Lung (tissue), 12 donors: ENCODE measurements around the gene GNL3. TPM values are rescaled to one million over a fixed set of nuclear protein-coding genes. Genes with fewer than 3 reads are reported as not detected.

Source experiments
- ATAC-seq: fragments of 200-7000 bp; cut with Tn5 transposase; one replicate; pipeline ENCODE4 v1.9.1; 2020; ENCODE audit warnings: moderate number of reproducible peaks; ENCODE audit not compliant: insufficient read depth, low FRiP score
- DNase-seq, 3 donors: peaks; one replicate each; pipeline ENCODE4 v3.0.0-alpha.2; 2013 to 2017
- H3K27ac ChIP-seq, 2 donors: one replicate each; pipeline ENCODE4 v1.5.1; 2013; ENCODE audit warnings: mild to moderate bottlenecking in 2 of 2, moderate library complexity in 2 of 2, control low read depth in 1 of 2, inconsistent platforms in 1 of 2, low read depth in 1 of 2, low read length in 1 of 2
- H3K27me3 ChIP-seq, 3 donors: one replicate each; pipeline ENCODE4 v1.5.1; 2013; ENCODE audit warnings: low read length in 2 of 3; ENCODE audit not compliant: control insufficient read depth in 3 of 3, insufficient read depth in 3 of 3
- H3K36me3 ChIP-seq, 4 donors: one replicate each; pipeline ENCODE4 v1.5.1; 2013; ENCODE audit warnings: low read length in 4 of 4, mild to moderate bottlenecking in 1 of 4, moderate library complexity in 1 of 4; ENCODE audit not compliant: control insufficient read depth in 4 of 4, insufficient read depth in 4 of 4
- H3K4me1 ChIP-seq, 5 donors: one replicate each; pipeline ENCODE4 v1.5.1; 2013; ENCODE audit warnings: low read length in 5 of 5, mild to moderate bottlenecking in 2 of 5, moderate library complexity in 1 of 5; ENCODE audit not compliant: control insufficient read depth in 5 of 5, insufficient read depth in 5 of 5
- H3K4me3 ChIP-seq: one replicate; pipeline ENCODE4 v1.5.1; 2013; ENCODE audit warnings: mild to moderate bottlenecking, control low read depth, moderate library complexity
- H3K9ac ChIP-seq, 2 donors: one replicate each; pipeline ENCODE4 v1.5.1; 2013; ENCODE audit warnings: low read length in 2 of 2, control low read depth in 1 of 2; ENCODE audit not compliant: insufficient read depth in 1 of 2
- H3K9me3 ChIP-seq, 4 donors: one replicate each; pipeline ENCODE4 v1.5.1; 2013; ENCODE audit warnings: low read length in 3 of 4, mild to moderate bottlenecking in 1 of 4, moderate library complexity in 1 of 4; ENCODE audit not compliant: control insufficient read depth in 4 of 4, insufficient read depth in 3 of 4
- WGBS, 2 donors: extraction: QIAGEN DNeasy Blood & Tissue Kit; methylation state at CpG; one replicate each; pipeline ENCODE4 v1.1.7; 2013; 5-methylcytosine and 5-hydroxymethylcytosine counted together
- polyA plus RNA-seq, 2 donors: library from polyadenylated mRNA; stranded (reverse); fragments of 200-250 nt; gene quantifications; one replicate each; pipeline ENCODE4 v1.2.1, GENCODE V29; 2013
- total RNA-seq, 2 donors: library from RNA; depleted of rRNA in 1 of 2; stranded (reverse); fragments of >200 nt in 1 of 2; gene quantifications; one replicate each; pipeline ENCODE4 v1.2.1, GENCODE V29; 2014 to 2021
- TF ChIP-seq, protein P1 (sequence below): IDR thresholded peaks from 2 replicates; pipeline ENCODE4 v1.5.1; 2012; ENCODE audit warnings: mild to moderate bottlenecking; ENCODE audit errors: control extremely low read depth, extremely low read depth
- donor health status: control.
- donor health status: control.
- donor health status: Bipolar disorder and iron deficiency.
- donor health status: healthy.
- donor health status: DM: yes; HTN: yes; CAD: no.

Gene GNL3
- total and polyA plus RNA-seq, 4 donors: 57.5 to 84.6 (median 72.4) TPM

DNA sequence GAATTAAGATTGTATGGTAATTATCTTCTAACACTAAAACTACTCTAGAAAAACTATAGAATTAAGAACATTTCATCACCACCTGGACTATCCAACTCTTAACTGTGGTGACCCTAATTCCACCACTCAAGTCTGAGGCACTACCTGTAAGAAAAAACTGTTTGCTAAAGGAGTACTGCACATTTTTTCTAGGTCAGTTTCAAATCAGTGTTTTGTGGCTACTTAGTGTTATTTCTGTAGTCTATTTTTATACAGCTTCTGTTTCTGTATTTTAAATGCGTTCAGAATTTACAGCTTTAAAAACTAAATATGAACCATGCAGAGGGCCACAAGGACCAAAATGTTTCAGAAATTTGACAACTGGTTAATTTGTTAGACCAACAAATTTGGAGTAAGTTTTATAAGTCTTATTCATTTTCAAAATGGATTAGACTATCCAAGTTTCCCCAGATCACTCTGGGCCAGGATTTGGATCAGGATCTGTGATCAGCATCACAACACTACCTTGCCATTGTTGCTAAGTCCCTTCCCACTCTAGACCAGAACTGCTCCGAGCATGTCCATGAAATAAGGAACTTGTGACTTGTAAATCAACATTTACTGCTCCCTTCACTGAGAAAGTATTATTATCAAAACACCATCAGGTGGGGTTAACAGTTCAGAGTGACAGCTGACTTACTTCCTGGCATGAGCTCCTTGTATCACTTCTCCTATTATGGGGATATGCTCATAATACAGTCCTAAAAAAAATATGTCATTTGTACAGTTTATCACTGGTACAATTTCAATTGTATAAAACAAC lies 11.2 kb downstream of the GNL3 start:
- Histone ChIP-seq H3K27me3 (no peaks in the 10 kb centered on the region), H3K36me3 (peaks cover 26 to 63% (median 53%) of the 10 kb centered on the region in 4 donors), H3K27ac (no peak overlapping the region), H3K4me3 (no peak overlapping the region), H3K9me3 (no peaks in the 10 kb centered on the region), H3K4me1 (no peaks in the 10 kb centered on the region), H3K9ac (no peak overlapping the region)
- TF ChIP-seq, protein P1, sequence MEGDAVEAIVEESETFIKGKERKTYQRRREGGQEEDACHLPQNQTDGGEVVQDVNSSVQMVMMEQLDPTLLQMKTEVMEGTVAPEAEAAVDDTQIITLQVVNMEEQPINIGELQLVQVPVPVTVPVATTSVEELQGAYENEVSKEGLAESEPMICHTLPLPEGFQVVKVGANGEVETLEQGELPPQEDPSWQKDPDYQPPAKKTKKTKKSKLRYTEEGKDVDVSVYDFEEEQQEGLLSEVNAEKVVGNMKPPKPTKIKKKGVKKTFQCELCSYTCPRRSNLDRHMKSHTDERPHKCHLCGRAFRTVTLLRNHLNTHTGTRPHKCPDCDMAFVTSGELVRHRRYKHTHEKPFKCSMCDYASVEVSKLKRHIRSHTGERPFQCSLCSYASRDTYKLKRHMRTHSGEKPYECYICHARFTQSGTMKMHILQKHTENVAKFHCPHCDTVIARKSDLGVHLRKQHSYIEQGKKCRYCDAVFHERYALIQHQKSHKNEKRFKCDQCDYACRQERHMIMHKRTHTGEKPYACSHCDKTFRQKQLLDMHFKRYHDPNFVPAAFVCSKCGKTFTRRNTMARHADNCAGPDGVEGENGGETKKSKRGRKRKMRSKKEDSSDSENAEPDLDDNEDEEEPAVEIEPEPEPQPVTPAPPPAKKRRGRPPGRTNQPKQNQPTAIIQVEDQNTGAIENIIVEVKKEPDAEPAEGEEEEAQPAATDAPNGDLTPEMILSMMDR: no peak
- DNase-seq: no peak
- ATAC-seq: no peak
- WGBS, 2 donors: 85% methylated on average over 2 of the region's 2 CpGs

DNA sequence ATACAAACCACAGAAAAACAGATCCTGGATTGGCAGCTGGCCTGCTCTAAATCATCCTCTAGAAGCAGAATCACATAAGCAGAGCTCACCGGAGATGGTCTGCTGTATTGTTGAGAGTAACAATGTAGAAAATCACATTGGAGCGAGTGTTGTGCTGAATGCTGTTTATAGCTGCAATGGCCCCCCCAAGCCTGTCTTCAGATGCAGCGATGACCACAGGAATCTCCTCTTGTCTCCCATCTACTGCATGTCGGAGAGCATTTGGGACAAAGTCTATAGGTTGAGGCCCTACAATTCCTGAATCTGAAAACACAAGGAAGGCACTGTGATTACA lies 11.8 kb downstream of the GNL3 start:
- Histone ChIP-seq H3K9me3 (no peaks in the 10 kb centered on the region), H3K36me3 (peaks cover 25 to 58% (median 48%) of the 10 kb centered on the region in 4 donors), H3K4me1 (no peaks in the 10 kb centered on the region), H3K4me3 (no peak overlapping the region), H3K9ac (no peak overlapping the region), H3K27ac (no peak overlapping the region), H3K27me3 (no peaks in the 10 kb centered on the region)
- TF ChIP-seq, protein P1: no peak
- WGBS, 2 donors: 94 to 95% methylated on average over 4 of the region's 4 CpGs
- no peak for ATAC-seq
- DNase-seq: no peak

GRCh38 chr3:52703341-52703740 lies 17.5 kb downstream of the GNL3 start:
- Histone ChIP-seq H3K27me3 (no peaks in the 10 kb centered on the region), H3K4me1 (peaks cover 0 to 23% (median 16%) of the 10 kb centered on the region in 5 donors), H3K9me3 (no peaks in the 10 kb centered on the region), H3K36me3 (peaks cover 3 to 11% (median 8%) of the 10 kb centered on the region in 4 donors), H3K9ac (no peak overlapping the region), H3K4me3 (no peak overlapping the region), H3K27ac (no peak overlapping the region)
- TF ChIP-seq, protein P1: no peak
- no peak for ATAC-seq
- no peak for DNase-seq
- WGBS, 2 donors: 79 to 84% methylated on average over 7 of the region's 7 CpGs
